GF-D8 (cell line): ENCODE results near the gene CEP152.
"Not testable (repeated sequence)": the region's sequence is repeated elsewhere in the genome, so short reads cannot be mapped to it uniquely, and the experiment has no call there.

Source experiments
- DNase-seq: peaks from one replicate; lab custom pipeline; 2025; lab: John Stamatoyannopoulos, UW

Gene CEP152

GRCh38 chr15:48803877-48804276 lies 7.0 kb downstream of the CEP152 start:
- no peak for DNase-seq

- no peak for DNase-seq
These were observed 8.0 kb downstream of the CEP152 start for GRCh38 chr15:48802867-48803266.

- DNase-seq: no peak
These were observed 8.6 kb downstream of the CEP152 start for GRCh38 chr15:48802257-48802656.

GRCh38 chr15:48800811-48801455 lies 9.9 kb downstream of the CEP152 start:
- DNase-seq: no peak

- DNase-seq: no peak
These were observed 10.6 kb downstream of the CEP152 start for GRCh38 chr15:48800245-48800644.

- DNase-seq: no peak
These were observed 12.6 kb downstream of the CEP152 start for GRCh38 chr15:48798319-48798718.

- DNase-seq: no peak
These were observed 13.9 kb downstream of the CEP152 start for GRCh38 chr15:48796930-48797329.

GRCh38 chr15:48796521-48796920 lies 14.3 kb downstream of the CEP152 start:
- DNase-seq: no peak

- no peak for DNase-seq
These were observed 15.0 kb downstream of the CEP152 start for GRCh38 chr15:48795901-48796300.

GRCh38 chr15:48794697-48795134 lies 16.2 kb downstream of the CEP152 start:
- no peak for DNase-seq

GRCh38 chr15:48792408-48792807 lies 18.5 kb downstream of the CEP152 start:
- no peak for DNase-seq

- not testable (repeated sequence) for DNase-seq
These were observed 20.3 kb downstream of the CEP152 start for GRCh38 chr15:48790466-48791115.

- DNase-seq: no peak
These were observed 25.2 kb downstream of the CEP152 start for GRCh38 chr15:48785712-48786111.

GRCh38 chr15:48785195-48785594 lies 25.7 kb downstream of the CEP152 start:
- DNase-seq: no peak

GRCh38 chr15:48784756-48785155 lies 26.1 kb downstream of the CEP152 start:
- no peak for DNase-seq

GRCh38 chr15:48782911-48783310 lies 28.0 kb downstream of the CEP152 start:
- DNase-seq: no peak

GRCh38 chr15:48781481-48782081 lies 29.3 kb downstream of the CEP152 start:
- DNase-seq: no peak

- no peak for DNase-seq
These were observed 29.9 kb downstream of the CEP152 start for GRCh38 chr15:48781017-48781416.

- DNase-seq: no peak
These were observed 32.5 kb downstream of the CEP152 start for GRCh38 chr15:48778331-48778730.

- DNase-seq: no peak
These were observed 33.1 kb downstream of the CEP152 start for GRCh38 chr15:48777645-48778330.

GRCh38 chr15:48775546-48775945 lies 35.3 kb downstream of the CEP152 start:
- DNase-seq: no peak

- no peak for DNase-seq
These were observed 36.4 kb downstream of the CEP152 start for GRCh38 chr15:48774484-48774883.

- DNase-seq: no peak
These were observed 44.7 kb downstream of the CEP152 start for GRCh38 chr15:48766196-48766595.
